ENCODE data around the gene ARHGAP24. TPM values are rescaled to one million over a fixed set of nuclear protein-coding genes. Genes with fewer than 3 reads are reported as not detected.

Gene ARHGAP24
- total RNA-seq, 2 experiments from 2014 or later, result 0.22 to 0.70 TPM

DNA sequence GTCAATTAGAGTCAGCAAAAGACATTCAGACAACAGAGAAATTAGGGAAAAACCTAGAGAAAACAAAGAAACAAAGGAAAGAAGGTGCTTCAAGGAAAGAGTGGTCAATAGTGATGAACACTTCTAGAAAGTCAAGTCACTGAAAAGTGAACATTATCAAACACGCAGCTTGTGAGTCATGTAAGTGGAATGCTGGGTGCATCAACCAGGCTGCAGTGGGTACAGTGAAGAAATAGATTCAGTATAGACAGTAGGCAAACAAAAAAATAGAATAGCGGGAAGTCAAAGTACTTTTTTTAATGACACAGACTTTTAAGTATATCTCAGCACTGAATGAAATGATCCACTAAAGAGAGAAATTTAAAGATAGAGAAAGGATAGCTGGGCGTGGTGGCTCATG is 245.8 kb downstream of the ARHGAP24 start:
- intact Hi-C loops (cut with micrococcal nuclease), result no loop called here
- no peaks in the 10 kb centered on the region for H3K27me3 Mint-ChIP-seq
- DNase-seq (no peak), ATAC-seq (no peak)
- H3K27ac Mint-ChIP-seq, result no peak overlapping the region
- no peaks in the 10 kb centered on the region for H3K36me3 Mint-ChIP-seq (ENCODE audit: low read depth)
- H3K4me1 Mint-ChIP-seq (ENCODE audit: low read depth), result no peaks in the 10 kb centered on the region
- no peaks in the 10 kb centered on the region for H3K9me3 Mint-ChIP-seq
- TF ChIP-seq, protein P1, sequence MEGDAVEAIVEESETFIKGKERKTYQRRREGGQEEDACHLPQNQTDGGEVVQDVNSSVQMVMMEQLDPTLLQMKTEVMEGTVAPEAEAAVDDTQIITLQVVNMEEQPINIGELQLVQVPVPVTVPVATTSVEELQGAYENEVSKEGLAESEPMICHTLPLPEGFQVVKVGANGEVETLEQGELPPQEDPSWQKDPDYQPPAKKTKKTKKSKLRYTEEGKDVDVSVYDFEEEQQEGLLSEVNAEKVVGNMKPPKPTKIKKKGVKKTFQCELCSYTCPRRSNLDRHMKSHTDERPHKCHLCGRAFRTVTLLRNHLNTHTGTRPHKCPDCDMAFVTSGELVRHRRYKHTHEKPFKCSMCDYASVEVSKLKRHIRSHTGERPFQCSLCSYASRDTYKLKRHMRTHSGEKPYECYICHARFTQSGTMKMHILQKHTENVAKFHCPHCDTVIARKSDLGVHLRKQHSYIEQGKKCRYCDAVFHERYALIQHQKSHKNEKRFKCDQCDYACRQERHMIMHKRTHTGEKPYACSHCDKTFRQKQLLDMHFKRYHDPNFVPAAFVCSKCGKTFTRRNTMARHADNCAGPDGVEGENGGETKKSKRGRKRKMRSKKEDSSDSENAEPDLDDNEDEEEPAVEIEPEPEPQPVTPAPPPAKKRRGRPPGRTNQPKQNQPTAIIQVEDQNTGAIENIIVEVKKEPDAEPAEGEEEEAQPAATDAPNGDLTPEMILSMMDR (IDR thresholded peaks at IDR 0.05), result no peak
- no peak overlapping the region for H3K4me3 Mint-ChIP-seq
- ChIA-PET CTCF (no interaction called here), POLR2A (no interaction called here)

DNA sequence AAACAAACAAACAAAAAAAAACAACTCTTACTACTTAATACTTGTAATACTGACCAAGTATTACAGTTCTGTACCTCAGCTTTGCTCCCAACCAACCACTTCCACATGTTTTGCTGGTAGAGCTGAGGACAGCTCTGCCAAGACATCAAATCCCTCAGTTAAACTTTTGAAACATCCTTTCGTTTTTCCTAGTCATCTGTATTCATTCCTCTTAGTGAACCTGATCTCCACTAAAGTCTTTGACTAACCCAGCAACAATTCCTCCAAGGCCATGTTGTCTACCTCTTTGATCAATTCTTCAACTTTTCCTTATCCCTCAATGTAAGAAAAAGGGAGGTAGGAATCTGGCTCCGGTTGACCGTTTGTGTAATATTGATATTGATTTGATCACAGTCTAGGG is 247.5 kb downstream of the ARHGAP24 start:
- Mint-ChIP-seq H3K27ac (no peak overlapping the region), H3K36me3 (ENCODE audit: low read depth) (no peaks in the 10 kb centered on the region), H3K4me3 (no peak overlapping the region), H3K27me3 (no peaks in the 10 kb centered on the region), H3K9me3 (no peaks in the 10 kb centered on the region), H3K4me1 (ENCODE audit: low read depth) (no peaks in the 10 kb centered on the region)
- ChIA-PET POLR2A (no interaction called here), CTCF (no interaction called here)
- intact Hi-C loops (cut with micrococcal nuclease), result no loop called here
- TF ChIP-seq, protein P1 (IDR thresholded peaks at IDR 0.05), result no peak
- no peak for DNase-seq
- no peak for ATAC-seq

DNA sequence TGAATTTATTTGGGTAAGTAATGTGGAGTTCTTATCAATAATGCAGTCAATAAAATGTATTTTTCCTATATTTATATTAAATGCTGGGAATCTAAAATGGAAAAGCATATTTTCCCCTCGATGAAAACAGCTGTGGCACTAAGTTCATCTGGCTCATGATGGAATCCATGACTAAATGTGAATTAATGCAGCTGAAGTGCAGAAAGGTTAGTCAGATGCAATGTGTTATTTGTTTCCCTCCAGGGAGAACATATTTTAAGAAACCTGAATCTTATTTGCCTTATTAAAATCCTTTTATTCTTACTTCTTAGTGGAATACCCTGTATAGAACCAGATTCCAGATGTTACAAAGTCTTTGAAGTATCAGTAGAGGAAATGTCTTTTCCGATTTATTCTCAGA is 247.9 kb downstream of the ARHGAP24 start:
- Mint-ChIP-seq H3K27ac (no peak overlapping the region), H3K4me1 (ENCODE audit: low read depth) (no peaks in the 10 kb centered on the region), H3K9me3 (no peaks in the 10 kb centered on the region), H3K27me3 (no peaks in the 10 kb centered on the region), H3K36me3 (ENCODE audit: low read depth) (no peaks in the 10 kb centered on the region), H3K4me3 (no peak overlapping the region)
- ATAC-seq, result no peak
- CTCF ChIA-PET, result no interaction called here
- TF ChIP-seq, protein P1 (IDR thresholded peaks at IDR 0.05), result no peak
- no peak for DNase-seq
- POLR2A ChIA-PET, result no interaction called here
- intact Hi-C loops (cut with micrococcal nuclease), result no loop called here

DNA sequence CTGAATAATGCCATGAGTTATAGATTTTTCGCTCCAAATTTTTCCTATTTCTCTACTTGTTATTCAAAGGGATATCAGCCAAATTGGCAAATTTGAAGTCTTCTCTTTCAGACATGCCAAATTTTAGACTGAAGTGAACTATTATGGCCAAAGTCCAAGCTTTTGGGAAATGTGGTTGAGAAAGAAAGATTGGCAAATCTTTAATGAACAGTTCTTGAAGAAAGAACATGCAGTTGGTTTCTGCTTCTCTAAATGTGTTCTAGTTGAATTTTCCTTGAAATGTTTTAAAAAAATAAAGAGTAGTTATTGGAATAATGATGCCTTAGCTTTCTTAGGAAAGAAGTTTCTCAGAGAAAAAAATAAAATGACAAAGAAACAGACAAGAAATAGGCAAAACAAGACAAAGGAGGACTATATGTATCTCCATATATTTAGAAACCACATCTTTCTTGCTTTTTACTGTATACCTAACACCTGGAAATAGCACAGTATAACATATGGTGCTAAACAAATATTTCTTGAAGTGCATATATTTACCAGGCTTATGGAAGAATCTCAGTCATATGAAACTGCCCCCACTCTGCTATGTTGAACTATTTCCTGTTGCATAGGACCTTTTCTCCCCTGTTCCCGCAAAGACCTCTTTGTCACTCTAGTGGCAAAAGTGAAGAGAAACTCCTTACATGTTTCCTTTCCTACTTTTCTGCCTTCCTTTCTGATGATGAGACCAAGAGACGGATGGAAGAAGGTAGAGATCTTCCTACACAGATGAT is 250.0 kb downstream of the ARHGAP24 start:
- TF ChIP-seq, protein P1 (IDR thresholded peaks at IDR 0.05), result no peak
- ATAC-seq, result no peak
- intact Hi-C loops (cut with micrococcal nuclease), result no loop called here

DNA sequence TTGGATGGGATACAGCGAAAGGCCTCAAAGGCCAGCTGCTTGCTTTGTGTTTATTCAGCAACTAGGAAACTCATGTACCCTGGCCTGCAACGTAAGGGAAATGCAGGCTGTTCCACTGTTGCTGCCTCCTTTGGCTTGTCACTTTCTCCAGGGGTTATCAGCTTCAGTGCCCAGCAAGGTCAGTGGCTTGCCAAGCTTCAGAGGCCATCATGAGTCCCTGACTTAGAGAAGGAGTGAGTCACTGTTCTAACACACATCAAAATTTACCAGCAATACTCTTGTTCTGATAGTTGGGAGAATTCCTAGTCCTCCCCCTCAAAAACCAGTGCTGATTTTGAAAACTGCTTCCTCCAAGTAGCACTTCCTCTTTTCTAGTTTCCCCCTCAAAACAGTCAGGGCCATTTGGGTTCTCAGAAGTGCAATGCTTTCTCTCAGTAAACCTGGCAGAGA is 250.8 kb downstream of the ARHGAP24 start:
- H3K4me1 Mint-ChIP-seq (ENCODE audit: low read depth), result no peaks in the 10 kb centered on the region
- ChIA-PET POLR2A (no interaction called here), CTCF (no interaction called here)
- H3K4me3 Mint-ChIP-seq, result no peak overlapping the region
- H3K27ac Mint-ChIP-seq, result no peak overlapping the region
- intact Hi-C loops (cut with micrococcal nuclease), result no loop called here
- TF ChIP-seq, protein P1 (IDR thresholded peaks at IDR 0.05), result no peak
- no peaks in the 10 kb centered on the region for H3K9me3 Mint-ChIP-seq
- no peaks in the 10 kb centered on the region for H3K36me3 Mint-ChIP-seq (ENCODE audit: low read depth)
- ATAC-seq (no peak), DNase-seq (no peak)
- no peaks in the 10 kb centered on the region for H3K27me3 Mint-ChIP-seq

More for the DNA sequence above, 250.0 kb downstream of the ARHGAP24 start:
- CTCF ChIA-PET, result no interaction called here
- no peaks in the 10 kb centered on the region for H3K36me3 Mint-ChIP-seq (ENCODE audit: low read depth)
- no peak for DNase-seq
- H3K27ac Mint-ChIP-seq, result no peak overlapping the region
- no peak overlapping the region for H3K4me3 Mint-ChIP-seq
- no peaks in the 10 kb centered on the region for H3K4me1 Mint-ChIP-seq (ENCODE audit: low read depth)
- H3K9me3 Mint-ChIP-seq, result no peaks in the 10 kb centered on the region
- H3K27me3 Mint-ChIP-seq, result no peaks in the 10 kb centered on the region
- POLR2A ChIA-PET, result no interaction called here
